CD14-positive monocyte (primary cell): ENCODE measurements around the gene PRXL2B. TPM values are rescaled to one million over a fixed set of nuclear protein-coding genes. Genes with fewer than 3 reads are reported as not detected.
A peak's percentile ranks its signal among the peaks of the same experiment; 100 is the strongest.

Experiments
- DNase-seq, 3 donors: peaks; one replicate each; pipeline ENCODE4 v3.0.0-alpha.2; 2011 to 2022
- H2AFZ ChIP-seq: 2 replicates; pipeline ENCODE4 v1.6.0; 2012; ENCODE audit warnings: mild to moderate bottlenecking, low read depth, low read length, inconsistent platforms; ENCODE audit not compliant: insufficient read depth, poor library complexity, severe bottlenecking
- H3K27ac ChIP-seq, 2 donors: 1 replicate in 1 of 2; 2 replicates in 1 of 2; pipeline ENCODE4 v1.5.1; 2012 to 2013; ENCODE audit warnings: low read length in 2 of 2, control low read depth in 1 of 2, inconsistent platforms in 1 of 2, low read depth in 1 of 2, mild to moderate bottlenecking in 1 of 2
- H3K27me3 ChIP-seq, 2 donors: one replicate each; pipeline versions ENCODE4 v1.6.0 to v1.6.1; 2011 to 2013; ENCODE audit warnings: low read length in 2 of 2; ENCODE audit not compliant: control insufficient read depth in 2 of 2, insufficient read depth in 2 of 2
- H3K36me3 ChIP-seq, 2 donors: replicated peaks in 1 of 2; 1 replicate in 1 of 2; 2 replicates in 1 of 2; pipeline versions ENCODE4 v1.5.1 to v1.6.1; 2012 to 2013; ENCODE audit warnings: low read length in 2 of 2, control low read depth in 1 of 2, inconsistent platforms in 1 of 2, mild to moderate bottlenecking in 1 of 2; ENCODE audit not compliant: insufficient read depth in 2 of 2, control insufficient read depth in 1 of 2
- H3K4me1 ChIP-seq, 2 donors: 1 replicate in 1 of 2; 2 replicates in 1 of 2; pipeline versions ENCODE4 v1.5.1 to v1.6.1; 2012 to 2013; ENCODE audit warnings: low read length in 2 of 2, control low read depth in 1 of 2, inconsistent platforms in 1 of 2, mild to moderate bottlenecking in 1 of 2, moderate library complexity in 1 of 2; ENCODE audit not compliant: insufficient read depth in 2 of 2, control insufficient read depth in 1 of 2
- H3K4me2 ChIP-seq: replicated peaks from 2 replicates; pipeline ENCODE3; 2012; ENCODE audit warnings: low read length, moderate library complexity, mild to moderate bottlenecking; ENCODE audit not compliant: poor library complexity, severe bottlenecking; ENCODE audit errors: extremely low read depth
- H3K4me3 ChIP-seq, 3 experiments: fragments of 200-600 bp in 1 of 3; sonication (generic) in 1 of 3; replicated peaks in 1 of 3; 1 replicate in 2 of 3; 2 replicates in 1 of 3; pipeline ENCODE4 v1.5.1; 2011 to 2013; ENCODE audit warnings: low read length in 3 of 3, mild to moderate bottlenecking in 3 of 3, control low read depth in 2 of 3, low read depth in 2 of 3, inconsistent platforms in 1 of 3, moderate library complexity in 1 of 3
- H3K79me2 ChIP-seq: 2 replicates; pipeline ENCODE4 v1.6.0; 2012; ENCODE audit warnings: mild to moderate bottlenecking, control low read depth, inconsistent platforms, low read length, moderate library complexity; ENCODE audit not compliant: insufficient read depth
- H3K9ac ChIP-seq: 2 replicates; pipeline ENCODE4 v1.6.0; 2017; ENCODE audit warnings: low read length, mild to moderate bottlenecking; ENCODE audit not compliant: insufficient read depth, poor library complexity, severe bottlenecking
- H3K9me3 ChIP-seq, 2 donors: replicated peaks in 1 of 2; 1 replicate in 1 of 2; 2 replicates in 1 of 2; pipeline versions ENCODE4 v1.5.1 to v1.6.1; 2012 to 2013; ENCODE audit warnings: low read length in 2 of 2, control low read depth in 1 of 2; ENCODE audit not compliant: control insufficient read depth in 1 of 2, insufficient read depth in 1 of 2
- H4K20me1 ChIP-seq: 2 replicates; pipeline ENCODE4 v1.6.0; 2012; ENCODE audit warnings: mild to moderate bottlenecking, low read length, control low read depth, moderate library complexity; ENCODE audit not compliant: insufficient read depth
- H3K27ac Mint-ChIP-seq, 7 donors: one replicate each; pipeline ENCODE4 v1.8.0; 2020; ENCODE audit warnings: mild to moderate bottlenecking in 7 of 7, mixed read lengths in 7 of 7, moderate library complexity in 6 of 7, inconsistent platforms in 2 of 7
- H3K27me3 Mint-ChIP-seq, 3 donors: one replicate each; pipeline ENCODE4 v1.8.0; 2021 to 2022; ENCODE audit warnings: low read depth in 3 of 3, mild to moderate bottlenecking in 3 of 3, mixed read lengths in 3 of 3, moderate library complexity in 3 of 3, inconsistent platforms in 1 of 3
- H3K36me3 Mint-ChIP-seq, 2 donors: one replicate each; pipeline ENCODE4 v1.8.0; 2020; ENCODE audit warnings: mixed read lengths in 2 of 2, inconsistent platforms in 1 of 2, mild to moderate bottlenecking in 1 of 2
- H3K4me1 Mint-ChIP-seq: one replicate; pipeline ENCODE4 v1.8.0; 2020; ENCODE audit warnings: mild to moderate bottlenecking, mixed read lengths
- H3K4me3 Mint-ChIP-seq, 2 donors: one replicate each; pipeline ENCODE4 v1.8.0; 2020; ENCODE audit warnings: mild to moderate bottlenecking in 2 of 2, mixed read lengths in 2 of 2, moderate library complexity in 1 of 2
- H3K9me3 Mint-ChIP-seq, 7 donors: one replicate each; pipeline ENCODE4 v1.8.0; 2020 to 2022; ENCODE audit warnings: mixed read lengths in 7 of 7, mild to moderate bottlenecking in 6 of 7, moderate library complexity in 6 of 7, inconsistent platforms in 2 of 7
- WGBS: methylation state at CpG from one replicate; pipeline ENCODE4 v1.1.5; 2013; ENCODE audit warnings: missing lambda C conversion rate; ENCODE audit not compliant: insufficient coverage; 5-methylcytosine and 5-hydroxymethylcytosine counted together
- intact Hi-C, 2 donors: fragments of 100-400 bp; cut with micrococcal nuclease; formaldehyde crosslinking; loops; one replicate each; pipeline versions ENCODE4 v1.15.0 to v1.15.1; 2023
- polyA minus RNA-seq: library from RNA; depleted of rRNA, polyadenylated mRNA; stranded (reverse); fragments of >200 nt; gene quantifications from 2 replicates; pipeline ENCODE4 v1.2.3, GENCODE V29; 2012
- polyA plus RNA-seq, 3 donors: library from polyadenylated mRNA; depleted of rRNA in 1 of 3; unstranded in 2 of 3; stranded (reverse) in 1 of 3; fragments of 300-500 nt in 2 of 3; fragments of >200 nt in 1 of 3; fragmentation: Illumina TruSeq in 2 of 3; gene quantifications; 1 replicate in 2 of 3; 2 replicates in 1 of 3; pipeline ENCODE4 v1.2.3, GENCODE V29; 2012 to 2021
- total RNA-seq, 12 experiments: library from RNA in 1 of 12; stranded (reverse) in 1 of 12; fragments of 120-200 nt in 1 of 12; gene quantifications; one replicate each; pipeline ENCODE4 v1.2.4 and lab custom pipeline; 2013 to 2026; ENCODE audit warnings: mixed read lengths in 6 of 12, inconsistent platforms in 1 of 12
- TF ChIP-seq, protein P1 (sequence below): fragments of 200-600 bp; IDR thresholded peaks from one replicate; pipeline ENCODE4 v1.8.0; 2022; ENCODE audit warnings: antibody characterized with exemption, mild to moderate bottlenecking

The PRXL2B gene, protein sequence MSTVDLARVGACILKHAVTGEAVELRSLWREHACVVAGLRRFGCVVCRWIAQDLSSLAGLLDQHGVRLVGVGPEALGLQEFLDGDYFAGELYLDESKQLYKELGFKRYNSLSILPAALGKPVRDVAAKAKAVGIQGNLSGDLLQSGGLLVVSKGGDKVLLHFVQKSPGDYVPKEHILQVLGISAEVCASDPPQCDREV
- 3.0 TPM for total RNA-seq (2013)
- polyA plus RNA-seq (1 to 10 TPM; 3.6 to 8.8 (median 6.0) TPM), polyA minus RNA-seq (3.9 and 5.9 TPM in 2 replicates), total RNA-seq (lab: John Stamatoyannopoulos, UW) (1.7 to 9.5 (median 6.1) reads per million in 11 experiments)

DNA sequence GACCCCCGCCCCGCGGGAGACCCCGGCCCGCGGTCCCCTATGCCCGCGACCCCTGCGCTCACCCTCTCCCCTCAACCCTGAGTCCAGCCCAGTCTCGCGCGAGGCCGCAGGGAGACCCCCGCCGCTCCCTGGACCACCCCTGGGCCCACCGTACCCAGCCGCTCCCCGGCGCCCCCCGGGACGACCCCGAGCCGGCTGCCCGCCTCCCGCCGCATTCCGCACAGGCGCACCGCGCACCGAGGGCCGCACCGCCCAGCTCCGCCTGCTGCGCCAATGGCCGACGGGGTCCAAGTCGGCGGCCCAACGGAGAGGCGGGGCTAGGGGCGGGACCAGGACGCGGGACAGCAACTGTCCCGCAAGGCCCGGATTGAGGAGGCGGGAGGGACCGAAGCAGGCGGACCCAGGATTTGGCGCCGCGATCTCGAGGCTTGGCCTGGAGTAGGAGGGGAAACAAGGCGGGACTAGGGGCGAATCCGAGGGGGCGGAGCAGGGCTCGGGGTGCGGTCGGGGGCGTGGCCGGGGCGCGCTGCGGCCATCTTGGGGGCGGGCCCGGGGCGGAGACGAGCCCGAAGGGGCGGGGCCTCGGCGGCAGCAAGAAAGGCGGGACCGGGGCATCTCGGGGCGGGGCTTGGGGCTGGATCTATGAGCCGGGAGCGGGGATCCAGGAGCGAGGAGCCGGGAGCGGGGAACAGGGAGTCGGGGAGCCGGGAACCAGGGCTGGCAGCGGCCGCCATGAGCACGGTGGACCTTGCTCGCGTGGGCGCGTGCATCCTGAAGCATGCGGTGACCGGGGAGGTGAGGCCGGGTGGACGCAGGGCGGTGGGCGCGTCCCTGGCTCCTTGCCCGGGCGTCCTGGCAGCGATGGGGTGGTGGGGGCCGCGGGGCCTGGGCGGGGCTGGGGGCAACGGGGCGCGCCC, at the start of gene PRXL2B:
Gene PRXL2B, plus strand, starts transcription at position 624 of the 917 bp plus-strand sequence. Its CDS starts 109 bp downstream, at position 733.
- WGBS = under 1% methylated on average over 91 of the region's 107 CpGs
- peaks cover 39% of the 10 kb centered on the region for H3K4me1 Mint-ChIP-seq

More for the DNA sequence above, at the start of gene PRXL2B:
- H3K4me2 ChIP-seq = peak within 1 kb of the TSS; percentile 96
- H4K20me1 ChIP-seq = no peaks in the 10 kb centered on the region
- Mint-ChIP-seq H3K36me3 (peaks cover 6 to 8% of the 10 kb centered on the region in 2 donors), H3K27ac (peak within 1 kb of the TSS; percentile 93 to 97 (median 96)), H3K27me3 (peaks cover 7 to 20% (median 9%) of the 10 kb centered on the region in 3 donors), H3K9me3 (peaks cover 0 to 3% (median 2%) of the 10 kb centered on the region in 7 donors), H3K4me3 (peak within 1 kb of the TSS; percentile 79 to 88)
- H3K27ac ChIP-seq = peak within 1 kb of the TSS; percentile 92 to 96
- H2AFZ ChIP-seq = peak within 1 kb of the TSS; percentile 76
- H3K4me3 ChIP-seq = peak within 1 kb of the TSS; percentile 58 to 78 (median 67)
- peak; percentile 97 to 100 (median 99) for DNase-seq
- peaks cover 6% of the 10 kb centered on the region for H3K79me2 ChIP-seq
- intact Hi-C loops = loop anchor here (1.0 to 5.0 kb wide), 8 partner anchors 40 to 389 kb away; partner anchors contain the start of genes PANK4 (in 2 of the 2), MORN1 (in 1 of the 2), PEX10 (in 1 of the 2) and RER1 (in 1 of the 2)
- peaks cover 47 to 52% of the 10 kb centered on the region in 2 donors for H3K4me1 ChIP-seq
- TF ChIP-seq, protein P1, sequence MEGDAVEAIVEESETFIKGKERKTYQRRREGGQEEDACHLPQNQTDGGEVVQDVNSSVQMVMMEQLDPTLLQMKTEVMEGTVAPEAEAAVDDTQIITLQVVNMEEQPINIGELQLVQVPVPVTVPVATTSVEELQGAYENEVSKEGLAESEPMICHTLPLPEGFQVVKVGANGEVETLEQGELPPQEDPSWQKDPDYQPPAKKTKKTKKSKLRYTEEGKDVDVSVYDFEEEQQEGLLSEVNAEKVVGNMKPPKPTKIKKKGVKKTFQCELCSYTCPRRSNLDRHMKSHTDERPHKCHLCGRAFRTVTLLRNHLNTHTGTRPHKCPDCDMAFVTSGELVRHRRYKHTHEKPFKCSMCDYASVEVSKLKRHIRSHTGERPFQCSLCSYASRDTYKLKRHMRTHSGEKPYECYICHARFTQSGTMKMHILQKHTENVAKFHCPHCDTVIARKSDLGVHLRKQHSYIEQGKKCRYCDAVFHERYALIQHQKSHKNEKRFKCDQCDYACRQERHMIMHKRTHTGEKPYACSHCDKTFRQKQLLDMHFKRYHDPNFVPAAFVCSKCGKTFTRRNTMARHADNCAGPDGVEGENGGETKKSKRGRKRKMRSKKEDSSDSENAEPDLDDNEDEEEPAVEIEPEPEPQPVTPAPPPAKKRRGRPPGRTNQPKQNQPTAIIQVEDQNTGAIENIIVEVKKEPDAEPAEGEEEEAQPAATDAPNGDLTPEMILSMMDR = no peak
- peak within 1 kb of the TSS; percentile 84 for H3K9ac ChIP-seq
- H3K9me3 ChIP-seq = no peaks in the 10 kb centered on the region
- peaks cover 0 to 4% of the 10 kb centered on the region in 2 donors for H3K36me3 ChIP-seq
- peaks cover 0 to 8% of the 10 kb centered on the region in 2 donors for H3K27me3 ChIP-seq
